HG02623 (cell line): ENCODE data around the gene NUP50.
"Not testable (repeated sequence)": the region's sequence is repeated elsewhere in the genome, so short reads cannot be mapped to it uniquely, and the experiment has no call there.

Source experiments
- ATAC-seq: cut with Tn5 transposase; IDR thresholded peaks from one replicate; pipeline ENCODE4 v1.9.1; 2021; ENCODE audit warnings: moderate library complexity; ENCODE audit not compliant: unreplicated experiment

NUP50 gene

DNA sequence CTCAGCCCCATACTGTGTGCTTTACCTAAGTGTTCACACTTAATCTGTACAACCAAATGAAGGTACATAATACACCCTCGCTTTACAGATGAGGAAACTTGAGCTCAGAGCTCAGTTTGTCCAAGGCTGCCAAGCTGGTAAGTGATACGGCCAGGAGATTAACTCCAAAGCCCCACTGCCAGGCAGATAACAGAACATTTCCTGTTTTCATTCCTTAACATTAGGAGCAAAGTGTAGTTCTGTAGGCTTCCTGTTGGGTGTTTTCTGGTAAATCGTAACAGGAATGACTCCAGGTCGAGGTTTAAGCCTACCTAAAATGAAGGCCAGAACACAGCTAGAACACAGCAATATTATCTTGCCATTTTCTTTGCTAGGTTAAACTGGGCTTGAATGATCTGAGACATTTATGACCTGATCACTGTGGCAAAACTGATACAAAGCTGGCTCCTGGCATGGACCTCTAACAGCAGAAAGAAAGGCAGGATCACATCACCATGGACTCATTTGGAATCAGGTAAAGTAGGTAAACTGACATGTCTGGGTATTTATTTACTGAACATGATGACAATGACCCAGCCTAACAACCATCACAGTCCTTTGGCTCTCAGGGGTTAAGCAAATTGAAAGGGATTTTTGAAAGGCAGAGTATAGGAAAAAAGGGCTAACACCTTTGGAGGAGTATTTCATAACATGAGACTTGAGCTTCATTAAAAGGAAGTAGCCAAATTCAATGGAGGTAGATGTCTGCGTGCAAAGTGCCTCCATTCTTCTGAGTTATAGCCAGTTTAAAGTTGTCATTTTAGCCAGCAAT, 3.9 kb upstream of the NUP50 start:
- ATAC-seq: no peak

DNA sequence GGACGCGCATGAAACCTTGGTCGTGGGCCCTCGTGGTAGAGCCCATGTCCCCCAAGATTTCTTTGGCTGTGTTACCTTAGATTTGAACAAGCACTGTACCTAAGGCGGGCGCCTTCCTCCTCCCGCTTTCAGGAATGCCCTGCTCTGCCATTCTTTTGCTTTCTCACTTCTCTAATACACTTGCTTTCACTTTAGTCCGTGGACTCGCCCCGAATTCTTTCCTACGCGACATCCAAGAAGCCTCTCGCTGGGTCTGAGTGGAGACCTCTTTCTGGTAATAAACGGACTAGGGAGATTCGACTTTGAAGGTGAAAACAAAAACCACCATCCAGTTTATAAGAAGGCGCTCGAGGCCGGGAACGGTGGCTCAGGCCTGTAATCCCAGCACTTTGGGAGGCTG, 1.2 kb upstream of the NUP50 start:
- no peak for ATAC-seq

DNA sequence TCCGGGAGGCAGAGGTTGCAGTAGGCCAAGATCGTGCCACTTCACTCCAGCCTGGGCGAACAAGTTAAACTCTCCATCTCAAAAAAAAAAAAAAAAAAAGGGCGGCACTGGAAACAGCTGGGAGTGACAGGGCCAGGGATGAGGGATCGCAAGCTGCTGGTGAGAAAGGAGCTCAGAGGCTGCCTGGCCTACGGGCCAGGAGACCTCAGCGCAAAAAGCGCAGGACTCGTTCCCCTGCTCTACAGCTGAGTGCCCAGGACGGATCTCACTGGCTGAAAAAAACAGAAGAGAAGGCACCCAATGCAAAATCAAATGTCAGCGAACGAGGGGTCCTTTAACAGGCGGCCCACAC, 650 bp upstream of the NUP50 start:
- ATAC-seq: peak; percentile 6

DNA sequence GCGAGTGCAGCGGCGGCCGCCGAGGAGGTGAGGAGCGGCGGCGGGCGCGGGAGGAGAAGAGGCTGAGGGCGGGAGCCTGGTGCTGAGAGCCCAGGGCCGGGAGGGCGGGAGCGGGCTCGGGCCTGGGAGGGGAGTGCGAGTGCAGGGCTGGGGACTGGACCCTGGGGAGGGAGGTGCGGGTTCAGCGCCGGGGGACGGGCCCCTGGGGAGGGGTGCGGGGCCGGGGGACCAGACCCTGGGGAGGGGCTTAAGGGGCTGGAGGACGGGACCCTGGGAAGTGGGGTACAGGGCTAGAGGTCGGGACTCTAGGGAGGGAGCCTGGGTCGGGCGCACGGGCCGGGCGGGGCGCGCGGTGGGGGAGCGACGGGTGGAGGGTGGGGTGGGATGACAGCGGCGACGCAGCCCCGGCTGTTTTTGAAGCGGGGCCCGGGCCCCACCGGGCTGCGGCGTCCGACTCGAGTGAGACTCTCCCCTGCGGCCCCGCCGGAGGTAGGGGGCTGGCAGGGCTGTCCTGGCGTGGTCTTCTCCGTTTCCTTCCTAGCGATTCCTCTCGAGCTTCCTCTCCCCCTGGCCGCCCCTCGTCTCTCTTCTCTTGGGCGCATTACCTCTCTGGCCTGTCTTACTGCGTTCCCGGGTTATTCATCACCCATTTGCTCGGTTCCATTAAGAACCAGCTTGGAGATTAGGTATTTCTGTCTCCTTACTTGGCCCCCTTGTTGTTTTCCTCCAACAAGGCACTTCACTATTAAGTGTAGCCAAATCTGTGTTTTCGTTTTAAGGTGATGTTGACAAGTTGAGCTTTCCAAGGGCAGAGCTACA, 754 bp downstream of the NUP50 start:
- peak; percentile 29 for ATAC-seq

- ATAC-seq: no peak
These were observed 3.2 kb downstream of the NUP50 start for GRCh38 chr22:45166932-45167331.

DNA sequence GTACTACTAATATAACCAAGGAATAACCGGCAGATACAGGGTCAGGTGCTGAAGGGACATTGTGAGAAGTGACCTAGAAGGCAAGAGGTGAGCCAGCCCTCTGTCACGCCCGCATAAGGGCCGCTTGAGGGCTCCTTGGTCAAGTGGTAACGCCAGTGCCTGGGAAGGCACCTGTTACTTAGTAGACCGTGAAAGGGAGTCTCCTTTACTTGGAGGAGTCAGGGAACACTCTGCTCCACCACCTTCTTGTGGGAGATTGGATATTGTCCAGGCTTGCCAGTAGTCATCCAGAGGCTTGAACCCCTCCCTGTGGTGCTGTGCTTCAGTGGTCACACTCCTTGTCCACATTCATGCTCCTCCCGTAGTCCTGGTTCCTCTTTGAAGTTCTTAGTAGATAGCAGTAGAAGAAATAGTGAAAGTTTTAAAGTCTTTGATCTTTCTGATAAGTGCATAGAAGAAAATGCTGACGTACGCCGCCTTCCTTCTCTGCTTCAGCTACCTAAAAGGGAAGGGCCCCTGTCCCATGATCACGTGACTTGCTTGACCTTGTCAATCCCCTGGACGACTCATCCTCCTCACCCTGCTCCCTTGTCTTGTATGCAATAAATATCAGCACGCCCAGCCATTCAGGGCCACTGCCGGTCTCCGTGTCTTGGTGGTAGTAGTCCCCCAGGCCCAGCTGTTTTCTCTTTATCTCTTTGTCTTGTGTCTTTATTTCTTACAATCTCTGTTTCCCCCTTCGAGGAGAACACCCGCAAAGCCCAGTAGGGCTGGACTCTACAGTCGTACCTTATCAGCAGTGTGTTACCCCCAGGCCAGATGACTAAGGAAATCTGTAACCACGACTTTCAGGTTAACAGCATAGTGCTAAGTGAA, 6.1 kb downstream of the NUP50 start:
- no peak for ATAC-seq

DNA sequence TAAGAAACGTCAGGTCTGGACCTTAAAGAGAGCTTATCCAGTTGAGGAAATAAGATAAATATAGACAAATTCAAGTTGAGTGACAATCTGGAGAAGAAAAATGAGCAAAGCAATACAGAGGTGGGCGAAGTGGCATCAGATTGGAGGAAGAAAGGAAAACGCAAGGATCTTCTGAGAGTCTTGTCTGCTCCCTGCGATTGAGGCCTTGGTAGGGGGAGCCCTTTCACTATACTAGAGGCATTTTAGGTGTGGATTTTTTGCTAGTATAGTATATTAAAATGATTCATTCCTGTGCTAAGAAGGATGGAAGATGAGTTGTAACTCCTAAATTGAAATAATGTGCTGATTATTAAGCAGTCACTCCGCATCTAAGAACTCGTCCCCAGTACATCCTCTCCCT, 8.1 kb downstream of the NUP50 start:
- no peak for ATAC-seq

- ATAC-seq: no peak
These were observed 9.3 kb downstream of the NUP50 start for GRCh38 chr22:45172881-45173585.

DNA sequence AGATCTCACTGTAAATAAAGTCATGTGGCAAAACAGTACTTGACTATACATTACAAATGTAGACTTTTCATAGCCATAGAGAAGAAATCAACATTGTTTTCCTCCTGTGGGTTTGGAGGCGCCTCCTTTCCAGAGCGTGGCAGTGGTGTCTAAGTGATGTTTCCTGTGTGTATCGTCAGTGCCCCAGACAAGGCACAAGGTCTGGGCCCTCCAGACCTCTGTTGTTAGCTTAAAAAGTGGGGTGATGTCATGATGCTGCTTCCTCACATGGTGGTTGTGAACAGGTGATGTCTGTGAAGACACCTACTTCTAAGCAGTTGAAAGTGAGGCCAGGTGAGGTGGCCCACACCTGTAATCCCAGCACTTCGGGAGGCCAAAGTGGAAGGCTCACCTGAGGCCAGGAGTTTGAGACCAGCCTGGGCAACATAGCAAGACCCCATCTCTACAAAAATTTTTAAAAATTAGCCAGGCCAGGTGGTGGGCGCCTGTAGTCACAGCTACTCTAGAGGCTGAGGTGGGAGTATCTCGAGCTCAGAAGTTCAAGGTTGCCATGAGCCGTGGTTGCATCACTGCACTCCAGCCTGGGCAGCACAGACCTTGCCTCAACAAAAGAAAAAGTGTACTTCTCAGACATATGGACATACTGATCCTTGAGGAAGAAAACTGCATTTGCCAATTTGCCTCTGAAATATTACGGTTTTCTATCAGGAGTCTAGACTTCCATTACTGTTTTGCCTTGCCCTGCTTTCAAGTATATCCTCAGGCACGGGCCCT, 15.7 kb downstream of the NUP50 start:
- no peak for ATAC-seq

- no peak for ATAC-seq
These were observed 16.5 kb downstream of the NUP50 start for GRCh38 chr22:45180146-45180679.

GRCh38 chr22:45181240-45181639, 17.5 kb downstream of the NUP50 start:
- no peak for ATAC-seq

- no peak for ATAC-seq
These were observed 18.0 kb downstream of the NUP50 start for GRCh38 chr22:45181766-45182165.

- ATAC-seq: no peak
These were observed 20.2 kb downstream of the NUP50 start for GRCh38 chr22:45183974-45184373.

GRCh38 chr22:45185718-45186514, 22.2 kb downstream of the NUP50 start:
- ATAC-seq: no peak

GRCh38 chr22:45187891-45188290, 24.2 kb downstream of the NUP50 start:
- no peak for ATAC-seq

DNA sequence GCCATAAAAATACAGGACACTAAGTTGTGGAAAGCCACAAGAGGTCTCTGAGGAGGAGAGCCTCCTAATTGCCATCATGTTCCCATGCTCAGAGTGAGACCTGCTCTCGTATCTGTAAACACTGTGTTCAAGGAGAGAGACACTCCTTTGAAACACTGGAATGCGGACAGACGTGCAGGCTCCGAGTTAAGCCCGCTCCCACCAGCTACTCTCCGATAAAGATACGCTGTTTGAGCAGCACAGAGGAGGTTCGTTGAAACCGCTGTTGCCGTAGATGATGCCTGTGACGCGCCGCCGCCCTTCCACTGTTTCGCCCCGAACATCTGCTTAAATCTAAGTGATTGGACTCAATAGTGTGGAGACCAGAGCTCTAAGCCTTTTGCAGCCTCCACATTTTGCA, 25.1 kb downstream of the NUP50 start:
- no peak for ATAC-seq

- no peak for ATAC-seq
These were observed 26.6 kb downstream of the NUP50 start for GRCh38 chr22:45190202-45190872.

GRCh38 chr22:45191746-45192145, 28.0 kb downstream of the NUP50 start:
- not testable (repeated sequence) for ATAC-seq
